GM20431 (cell line): ENCODE measurements around the gene HAUS7.

Experiments used
- in situ Hi-C: fragments of 300-500 bp; cut with MseI, MboI; formaldehyde crosslinking; loops from one replicate; pipeline ENCODE4 v1.15.0; 2020; ENCODE audit warnings: low sequenced_read_pairs; ENCODE audit not compliant: unreplicated experiment

The HAUS7 gene

GRCh38 chrX:153470411-153471363 lies at the start of gene HAUS7:
Gene HAUS7 (minus strand): TSS chrX:153470576. CDS start chrX:153470557, 19 bp downstream.
- in situ Hi-C loops = no loop called here

GRCh38 chrX:153519569-153520286 lies 49.4 kb upstream of the HAUS7 start:
- in situ Hi-C loops = no loop called here

- in situ Hi-C loops = no loop called here
These were observed 47.8 kb upstream of the HAUS7 start for GRCh38 chrX:153517946-153518834.

- in situ Hi-C loops = no loop called here
These were observed 47.0 kb upstream of the HAUS7 start, which contains the start of gene ATP2B3 for GRCh38 chrX:153517423-153517822. Gene ATP2B3 (plus strand): TSS chrX:153517642. CDS start chrX:153536248, 18,606 bp downstream.

- in situ Hi-C loops = no loop called here
These were observed 45.7 kb upstream of the HAUS7 start for GRCh38 chrX:153516073-153516472.

GRCh38 chrX:153515435-153515834 lies 45.1 kb upstream of the HAUS7 start:
- in situ Hi-C loops = no loop called here

- in situ Hi-C loops = no loop called here
These were observed 43.9 kb upstream of the HAUS7 start for GRCh38 chrX:153514259-153514658.

GRCh38 chrX:153513265-153513664 lies 42.9 kb upstream of the HAUS7 start:
- in situ Hi-C loops = no loop called here

- in situ Hi-C loops = no loop called here
These were observed 42.1 kb upstream of the HAUS7 start for GRCh38 chrX:153512501-153512893.

GRCh38 chrX:153511784-153512500 lies 41.6 kb upstream of the HAUS7 start:
- in situ Hi-C loops = no loop called here

- in situ Hi-C loops = no loop called here
These were observed 40.0 kb upstream of the HAUS7 start for GRCh38 chrX:153510383-153510782.

GRCh38 chrX:153509592-153509991 lies 39.2 kb upstream of the HAUS7 start:
- in situ Hi-C loops = no loop called here

GRCh38 chrX:153507484-153508178 lies 37.3 kb upstream of the HAUS7 start:
- in situ Hi-C loops = no loop called here

GRCh38 chrX:153505361-153505760 lies 35.0 kb upstream of the HAUS7 start:
- in situ Hi-C loops = no loop called here

- in situ Hi-C loops = no loop called here
These were observed 34.2 kb upstream of the HAUS7 start for GRCh38 chrX:153504445-153505016.

GRCh38 chrX:153502796-153503195 lies 32.4 kb upstream of the HAUS7 start:
- in situ Hi-C loops = no loop called here

- in situ Hi-C loops = no loop called here
These were observed 31.8 kb upstream of the HAUS7 start for GRCh38 chrX:153502131-153502530.

GRCh38 chrX:153501530-153501929 lies 31.2 kb upstream of the HAUS7 start:
- in situ Hi-C loops = no loop called here
